Measurements from ENCODE around the gene WNT7B.

WNT7B gene

DNA sequence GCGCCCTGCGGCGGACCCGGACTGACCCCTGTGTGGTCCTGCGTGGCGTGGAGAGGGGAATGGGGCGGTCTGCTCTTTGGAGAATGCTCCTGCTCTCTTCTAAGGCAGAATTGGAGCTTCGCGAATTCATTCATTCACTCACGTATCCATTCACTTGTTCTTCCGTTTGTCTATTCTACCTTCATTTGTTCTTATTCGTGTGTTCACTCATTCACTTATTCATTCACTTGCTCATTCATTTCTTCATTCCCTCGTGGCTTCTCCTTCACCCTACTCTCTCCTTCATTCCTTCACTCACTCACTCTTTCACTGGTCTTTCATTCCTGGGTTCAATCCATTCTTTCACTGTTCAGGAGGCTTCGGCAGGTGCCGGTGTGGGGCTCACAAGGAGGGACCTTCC lies 69.6 kb downstream of the WNT7B start:
- ATAC-seq = no peak
- TF ChIP-seq ESRRG (CRISPR knock-in tag; IDR thresholded peaks at IDR 0.05) (no peak), ZNF565 (CRISPR knock-in tag; conservative IDR thresholded peaks at IDR 0.05; ENCODE audit: low read depth) (no peak), CSDC2 (CRISPR knock-in tag; IDR thresholded peaks at IDR 0.05) (no peak), ZC3H10 (CRISPR knock-in tag; IDR thresholded peaks at IDR 0.05) (no peak), ZNF70 (CRISPR knock-in tag; IDR thresholded peaks at IDR 0.05) (no peak), TCF4 (CRISPR knock-in tag; IDR thresholded peaks at IDR 0.05; ENCODE audit: borderline replicate concordance) (no peak), ARNTL (CRISPR knock-in tag; IDR thresholded peaks at IDR 0.05; ENCODE audit: borderline replicate concordance, low read depth) (no peak), RARB (CRISPR knock-in tag; IDR thresholded peaks at IDR 0.05) (no peak), ZFP30 (CRISPR knock-in tag; IDR thresholded peaks at IDR 0.05) (no peak)
- TF ChIP-seq, protein P1, sequence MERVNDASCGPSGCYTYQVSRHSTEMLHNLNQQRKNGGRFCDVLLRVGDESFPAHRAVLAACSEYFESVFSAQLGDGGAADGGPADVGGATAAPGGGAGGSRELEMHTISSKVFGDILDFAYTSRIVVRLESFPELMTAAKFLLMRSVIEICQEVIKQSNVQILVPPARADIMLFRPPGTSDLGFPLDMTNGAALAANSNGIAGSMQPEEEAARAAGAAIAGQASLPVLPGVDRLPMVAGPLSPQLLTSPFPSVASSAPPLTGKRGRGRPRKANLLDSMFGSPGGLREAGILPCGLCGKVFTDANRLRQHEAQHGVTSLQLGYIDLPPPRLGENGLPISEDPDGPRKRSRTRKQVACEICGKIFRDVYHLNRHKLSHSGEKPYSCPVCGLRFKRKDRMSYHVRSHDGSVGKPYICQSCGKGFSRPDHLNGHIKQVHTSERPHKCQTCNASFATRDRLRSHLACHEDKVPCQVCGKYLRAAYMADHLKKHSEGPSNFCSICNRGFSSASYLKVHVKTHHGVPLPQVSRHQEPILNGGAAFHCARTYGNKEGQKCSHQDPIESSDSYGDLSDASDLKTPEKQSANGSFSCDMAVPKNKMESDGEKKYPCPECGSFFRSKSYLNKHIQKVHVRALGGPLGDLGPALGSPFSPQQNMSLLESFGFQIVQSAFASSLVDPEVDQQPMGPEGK (CRISPR knock-in tag; IDR thresholded peaks at IDR 0.05; ENCODE audit: borderline replicate concordance) = no peak
- TF ChIP-seq, protein P2, sequence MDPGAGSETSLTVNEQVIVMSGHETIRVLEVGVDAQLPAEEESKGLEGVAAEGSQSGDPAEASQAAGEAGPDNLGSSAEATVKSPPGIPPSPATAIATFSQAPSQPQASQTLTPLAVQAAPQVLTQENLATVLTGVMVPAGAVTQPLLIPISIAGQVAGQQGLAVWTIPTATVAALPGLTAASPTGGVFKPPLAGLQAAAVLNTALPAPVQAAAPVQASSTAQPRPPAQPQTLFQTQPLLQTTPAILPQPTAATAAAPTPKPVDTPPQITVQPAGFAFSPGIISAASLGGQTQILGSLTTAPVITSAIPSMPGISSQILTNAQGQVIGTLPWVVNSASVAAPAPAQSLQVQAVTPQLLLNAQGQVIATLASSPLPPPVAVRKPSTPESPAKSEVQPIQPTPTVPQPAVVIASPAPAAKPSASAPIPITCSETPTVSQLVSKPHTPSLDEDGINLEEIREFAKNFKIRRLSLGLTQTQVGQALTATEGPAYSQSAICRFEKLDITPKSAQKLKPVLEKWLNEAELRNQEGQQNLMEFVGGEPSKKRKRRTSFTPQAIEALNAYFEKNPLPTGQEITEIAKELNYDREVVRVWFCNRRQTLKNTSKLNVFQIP (CRISPR knock-in tag; IDR thresholded peaks at IDR 0.05; ENCODE audit: borderline replicate concordance, low read depth) = no peak
- TF ChIP-seq, protein P3, sequence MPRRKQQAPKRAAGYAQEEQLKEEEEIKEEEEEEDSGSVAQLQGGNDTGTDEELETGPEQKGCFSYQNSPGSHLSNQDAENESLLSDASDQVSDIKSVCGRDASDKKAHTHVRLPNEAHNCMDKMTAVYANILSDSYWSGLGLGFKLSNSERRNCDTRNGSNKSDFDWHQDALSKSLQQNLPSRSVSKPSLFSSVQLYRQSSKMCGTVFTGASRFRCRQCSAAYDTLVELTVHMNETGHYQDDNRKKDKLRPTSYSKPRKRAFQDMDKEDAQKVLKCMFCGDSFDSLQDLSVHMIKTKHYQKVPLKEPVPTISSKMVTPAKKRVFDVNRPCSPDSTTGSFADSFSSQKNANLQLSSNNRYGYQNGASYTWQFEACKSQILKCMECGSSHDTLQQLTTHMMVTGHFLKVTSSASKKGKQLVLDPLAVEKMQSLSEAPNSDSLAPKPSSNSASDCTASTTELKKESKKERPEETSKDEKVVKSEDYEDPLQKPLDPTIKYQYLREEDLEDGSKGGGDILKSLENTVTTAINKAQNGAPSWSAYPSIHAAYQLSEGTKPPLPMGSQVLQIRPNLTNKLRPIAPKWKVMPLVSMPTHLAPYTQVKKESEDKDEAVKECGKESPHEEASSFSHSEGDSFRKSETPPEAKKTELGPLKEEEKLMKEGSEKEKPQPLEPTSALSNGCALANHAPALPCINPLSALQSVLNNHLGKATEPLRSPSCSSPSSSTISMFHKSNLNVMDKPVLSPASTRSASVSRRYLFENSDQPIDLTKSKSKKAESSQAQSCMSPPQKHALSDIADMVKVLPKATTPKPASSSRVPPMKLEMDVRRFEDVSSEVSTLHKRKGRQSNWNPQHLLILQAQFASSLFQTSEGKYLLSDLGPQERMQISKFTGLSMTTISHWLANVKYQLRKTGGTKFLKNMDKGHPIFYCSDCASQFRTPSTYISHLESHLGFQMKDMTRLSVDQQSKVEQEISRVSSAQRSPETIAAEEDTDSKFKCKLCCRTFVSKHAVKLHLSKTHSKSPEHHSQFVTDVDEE (CRISPR knock-in tag; IDR thresholded peaks at IDR 0.05) = no peak

DNA sequence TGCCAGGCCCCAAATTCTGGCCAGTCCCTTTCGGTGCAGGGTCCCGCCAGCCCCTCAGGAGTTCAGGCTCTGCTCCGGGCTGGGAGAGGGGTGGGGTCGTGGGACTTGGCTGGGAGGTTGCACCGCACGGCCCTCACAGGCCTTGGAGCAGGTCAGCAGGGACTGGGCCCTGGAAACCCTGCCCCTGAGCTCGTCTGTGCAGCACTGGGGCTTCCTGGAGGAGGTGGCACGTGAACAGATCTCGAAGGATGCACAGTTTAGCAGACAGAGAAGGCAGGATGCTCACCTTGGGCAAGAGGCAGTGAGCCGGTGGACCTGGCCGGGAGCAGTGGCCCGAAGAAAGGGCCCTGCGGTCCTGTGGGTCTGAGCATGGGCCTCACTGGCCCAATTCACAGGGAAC lies 70.0 kb downstream of the WNT7B start:
- no peak for ATAC-seq
- TF ChIP-seq RARB (CRISPR knock-in tag; IDR thresholded peaks at IDR 0.05) (no peak), ZFP3 (CRISPR knock-in tag; IDR thresholded peaks at IDR 0.05) (no peak), ZNF565 (CRISPR knock-in tag; conservative IDR thresholded peaks at IDR 0.05; ENCODE audit: low read depth) (no peak), ZFP30 (CRISPR knock-in tag; IDR thresholded peaks at IDR 0.05) (no peak), CSDC2 (CRISPR knock-in tag; IDR thresholded peaks at IDR 0.05) (no peak), OSR1 (CRISPR knock-in tag; IDR thresholded peaks at IDR 0.05) (no peak), ARNTL (CRISPR knock-in tag; IDR thresholded peaks at IDR 0.05; ENCODE audit: borderline replicate concordance, low read depth) (no peak), ZNF70 (CRISPR knock-in tag; IDR thresholded peaks at IDR 0.05) (no peak)
- TF ChIP-seq, protein P4, sequence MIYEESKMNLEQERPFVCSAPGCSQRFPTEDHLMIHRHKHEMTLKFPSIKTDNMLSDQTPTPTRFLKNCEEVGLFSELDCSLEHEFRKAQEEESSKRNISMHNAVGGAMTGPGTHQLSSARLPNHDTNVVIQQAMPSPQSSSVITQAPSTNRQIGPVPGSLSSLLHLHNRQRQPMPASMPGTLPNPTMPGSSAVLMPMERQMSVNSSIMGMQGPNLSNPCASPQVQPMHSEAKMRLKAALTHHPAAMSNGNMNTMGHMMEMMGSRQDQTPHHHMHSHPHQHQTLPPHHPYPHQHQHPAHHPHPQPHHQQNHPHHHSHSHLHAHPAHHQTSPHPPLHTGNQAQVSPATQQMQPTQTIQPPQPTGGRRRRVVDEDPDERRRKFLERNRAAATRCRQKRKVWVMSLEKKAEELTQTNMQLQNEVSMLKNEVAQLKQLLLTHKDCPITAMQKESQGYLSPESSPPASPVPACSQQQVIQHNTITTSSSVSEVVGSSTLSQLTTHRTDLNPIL (CRISPR knock-in tag; IDR thresholded peaks at IDR 0.05; ENCODE audit: low read depth) = no peak
- TF ChIP-seq, protein P1 (CRISPR knock-in tag; IDR thresholded peaks at IDR 0.05; ENCODE audit: borderline replicate concordance) = no peak

DNA sequence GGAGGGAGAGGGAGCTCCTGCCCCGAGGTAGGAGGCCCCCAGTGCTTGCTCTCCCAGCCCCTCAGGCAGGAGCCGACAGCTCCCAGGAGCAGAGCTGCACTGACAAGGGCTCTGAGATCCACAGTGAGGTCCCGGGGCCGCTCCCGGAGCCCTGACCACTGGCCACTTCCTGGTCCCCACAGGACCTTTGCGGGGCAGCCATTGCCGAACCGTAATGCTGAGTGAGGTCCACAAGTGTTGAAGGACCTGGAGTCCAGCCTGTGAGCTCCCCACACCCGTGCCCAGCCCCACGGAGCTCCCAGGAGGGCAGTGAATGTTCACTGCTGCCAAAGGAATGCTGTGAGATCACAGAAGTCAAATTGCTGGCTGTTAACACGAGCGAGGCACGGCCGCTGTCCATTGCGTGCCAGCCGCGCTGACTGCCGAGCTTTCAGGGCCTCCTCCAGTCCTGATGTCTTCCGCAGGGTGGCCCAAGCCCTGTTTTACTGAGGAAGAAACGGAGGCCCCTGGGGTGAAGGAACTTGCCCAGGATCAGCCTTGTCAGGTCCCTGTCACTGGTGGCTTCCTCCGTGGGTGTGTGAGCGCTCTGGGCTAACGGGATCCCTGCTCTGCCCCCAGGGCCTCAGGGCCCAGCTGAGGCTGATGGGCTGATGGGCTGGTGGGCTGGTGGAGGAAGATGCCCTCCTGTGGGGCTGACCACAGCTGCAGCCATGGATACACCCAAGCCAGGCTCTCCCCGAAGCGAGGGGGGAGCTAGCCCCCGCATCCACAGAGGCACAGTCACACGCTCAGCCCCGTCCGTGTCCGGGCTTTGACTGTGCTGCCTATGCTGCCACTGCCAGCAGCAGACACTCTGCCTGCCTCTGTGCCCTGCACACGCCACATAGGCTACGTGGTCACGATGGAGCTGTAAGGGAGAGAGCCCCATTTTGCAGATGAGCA lies 70.8 kb downstream of the WNT7B start:
- ATAC-seq = no peak
- TF ChIP-seq, protein P3 (CRISPR knock-in tag; IDR thresholded peaks at IDR 0.05) = no peak
- no peak for TF ChIP-seq CSDC2 (CRISPR knock-in tag; IDR thresholded peaks at IDR 0.05)
